Measurements from ENCODE around the gene ST3GAL6. TPM values are rescaled to one million over a fixed set of nuclear protein-coding genes. Genes with fewer than 3 reads are reported as not detected.

The ST3GAL6 gene
- polyA plus RNA-seq, 5 donors: 12.2 to 20.8 (median 17.2) TPM

Other genes with a start within 250 kb of the ST3GAL6 start
- gene CLDND1, start 240.4 kb upstream of the ST3GAL6 start, polyA plus RNA-seq (ENCODE audit: insufficient read depth in 1 of 5, insufficient read length in 5 of 5, low replicate concordance in 1 of 5): 100 to 1,000 TPM; 110 to 191 (median 146) TPM
- not detected for gene GPR15, start 231.4 kb upstream of the ST3GAL6 start, polyA plus RNA-seq (ENCODE audit: insufficient read depth in 1 of 5, insufficient read length in 5 of 5, low replicate concordance in 1 of 5)
- gene CPOX, start 169.7 kb upstream of the ST3GAL6 start, polyA plus RNA-seq (ENCODE audit: insufficient read depth in 1 of 5, insufficient read length in 5 of 5, low replicate concordance in 1 of 5): 10 to 100 TPM; 26.1 to 32.6 (median 30.1) TPM
- gene DCBLD2, start 138.4 kb downstream of the ST3GAL6 start, polyA plus RNA-seq (ENCODE audit: insufficient read depth in 1 of 5, insufficient read length in 5 of 5, low replicate concordance in 1 of 5): 10 to 100 TPM; 45.2 to 90.3 (median 74.8) TPM